K562 (cell line): ENCODE measurements around the gene BCL2L15. TPM values are rescaled to one million over a fixed set of nuclear protein-coding genes. Genes with fewer than 3 reads are reported as not detected.
A peak's percentile ranks its signal among the peaks of the same experiment; 100 is the strongest.

Source experiments
- BRD4 ChIP-seq: fragments of 200-600 bp; sonication (generic); IDR thresholded peaks from 2 replicates; pipeline ENCODE4 v1.6.1; 2017; ENCODE audit warnings: inconsistent platforms
- CC2D1A ChIP-seq: fragments of 450-650 bp; IDR thresholded peaks from 2 replicates; pipeline ENCODE4 v1.6.1; 2017; ENCODE audit warnings: mild to moderate bottlenecking
- ELF4 ChIP-seq: fragments of 450-650 bp; formaldehyde crosslinking; IDR thresholded peaks from 2 replicates; pipeline ENCODE4 v1.4.0; 2022; ENCODE audit warnings: missing genetic modification characterization
- EP400 ChIP-seq: fragments of 450-650 bp; IDR thresholded peaks from 2 replicates; pipeline ENCODE4 v1.6.1; 2017; ENCODE audit warnings: antibody characterized with exemption, mild to moderate bottlenecking, moderate library complexity
- ETS1 ChIP-seq: conservative IDR thresholded peaks from 2 replicates; pipeline ENCODE4 v1.6.1; 2011; ENCODE audit warnings: low read depth, mild to moderate bottlenecking, low read length; ENCODE audit not compliant: control insufficient read depth
- EZH2 ChIP-seq: IDR thresholded peaks from 2 replicates; pipeline ENCODE4 v1.6.1; 2012; ENCODE audit warnings: low read depth, mild to moderate bottlenecking, inconsistent platforms, low read length, borderline replicate concordance
- FOSL1 ChIP-seq: fragments of 200-800 bp; sonication (Bioruptor generic); conservative IDR thresholded peaks from 2 replicates; pipeline ENCODE4 v1.6.1; 2016; ENCODE audit warnings: missing genetic modification characterization, missing compliant biosample characterization
- FUS ChIP-seq: fragments of 200-400 bp; formaldehyde crosslinking; optimal IDR thresholded peaks from 2 replicates; pipeline ENCODE3; 2017; ENCODE audit warnings: low read depth, low read length
- ILK ChIP-seq: fragments of 450-650 bp; IDR thresholded peaks from 2 replicates; pipeline ENCODE4 v1.6.1; 2016; ENCODE audit warnings: missing genetic modification characterization, low read depth, mild to moderate bottlenecking, missing compliant biosample characterization, moderate library complexity, borderline replicate concordance
- JUNB ChIP-seq: fragments of 450-650 bp; formaldehyde crosslinking; conservative IDR thresholded peaks from 2 replicates; pipeline ENCODE4 v1.4.0; 2020; ENCODE audit warnings: mild to moderate bottlenecking
- NFATC3 ChIP-seq: fragments of 450-650 bp; IDR thresholded peaks from 2 replicates; pipeline ENCODE4 v1.6.1; 2017; ENCODE audit warnings: mild to moderate bottlenecking
- NR2C2 ChIP-seq, 2 experiments: fragments of 200-800 bp in 1 of 2; sonication (Bioruptor generic) in 1 of 2; sonication (generic) in 1 of 2; formaldehyde crosslinking in 1 of 2; IDR thresholded peaks; 2 replicates each; pipeline versions ENCODE4 v1.6.1 to v1.8.0; 2016 to 2022; ENCODE audit warnings: mild to moderate bottlenecking in 1 of 2, missing compliant biosample characterization in 1 of 2, missing genetic modification characterization in 1 of 2, missing genetic modification reagents in 1 of 2
- NRF1 ChIP-seq, 2 experiments: fragments of 450-650 bp; IDR thresholded peaks in 1 of 2; conservative IDR thresholded peaks in 1 of 2; 2 replicates each; pipeline ENCODE4 v1.6.1; 2014; ENCODE audit warnings: mild to moderate bottlenecking in 2 of 2
- PATZ1 ChIP-seq: fragments of 250-450 bp; sonication (Bioruptor Pico); IDR thresholded peaks from 2 replicates; pipeline ENCODE4 v1.5.0; 2020; ENCODE audit warnings: mild to moderate bottlenecking, borderline replicate concordance
- SOX6 ChIP-seq: fragments of 450-650 bp; IDR thresholded peaks from 2 replicates; pipeline ENCODE4 v1.6.1; 2014; ENCODE audit warnings: mild to moderate bottlenecking
- SP1 ChIP-seq: sonication (generic); formaldehyde crosslinking; IDR thresholded peaks from 2 replicates; pipeline ENCODE4 v1.8.1; 2022; ENCODE audit warnings: mild to moderate bottlenecking, missing genetic modification reagents
- ZKSCAN1 ChIP-seq: fragments of 150-350 bp; IDR thresholded peaks from 2 replicates; pipeline ENCODE4 v1.6.1; 2016; ENCODE audit warnings: low read depth, low read length
- ZNF124 ChIP-seq: sonication (generic); formaldehyde crosslinking; IDR thresholded peaks from 2 replicates; pipeline ENCODE4 v1.8.1; 2022; ENCODE audit warnings: missing genetic modification reagents
- ZNF274 ChIP-seq: IDR thresholded peaks from 2 replicates; pipeline ENCODE4 v1.6.1; 2011; ENCODE audit warnings: low read depth, mild to moderate bottlenecking, low read length, moderate library complexity, borderline replicate concordance
- ZNF609 ChIP-seq: sonication (generic); formaldehyde crosslinking; IDR thresholded peaks from 2 replicates; pipeline ENCODE4 v1.8.1; 2023; ENCODE audit warnings: missing genetic modification reagents, mild to moderate bottlenecking, borderline replicate concordance
- ZNF77 ChIP-seq: fragments of 250-450 bp; sonication (Bioruptor Pico); IDR thresholded peaks from 2 replicates; pipeline ENCODE4 v1.5.0; 2020
- polyA plus RNA-seq, 8 experiments: library from polyadenylated mRNA; depleted of rRNA in 4 of 8; stranded (reverse) in 5 of 8; unstranded in 3 of 8; fragments of >200 nt; fragmentation: Nextera tagmentation in 2 of 8; fragmentation: Illumina TruSeq in 1 of 8; extraction: Ambion mirVana in 2 of 8; extraction: Trizol in 1 of 8; gene quantifications; 2 replicates each; pipeline versions ENCODE4 v1.2.1 to v1.2.3, GENCODE V29; 2011 to 2014; ENCODE audit warnings: inconsistent platforms in 1 of 8, missing spikeins in 1 of 8
- total RNA-seq, 7 experiments: library from RNA; depleted of rRNA in 6 of 7; stranded (reverse); fragments of >200 nt in 6 of 7; fragmentation: Illumina TruSeq in 2 of 7; extraction: Trizol in 2 of 7; gene quantifications; 2 replicates each; pipeline versions ENCODE4 v1.2.1 to v1.2.3, GENCODE V29; 2011 to 2021; ENCODE audit warnings: low replicate concordance in 1 of 7

The BCL2L15 gene
- total and polyA plus RNA-seq, 9 of the 15 experiments (the other 6 are each of a cell fraction or from before 2014, with no cell fraction given) = 0.06 to 0.42 (median 0.28) TPM; not detected in 1

- TF ChIP-seq ELF4 (CRISPR knock-in tag) = 0 out of 2 replicates have a peak, but pooled peaks have one; percentile 33
- no peak for TF ChIP-seq ILK (tag)
- TF ChIP-seq EP400 = no peak
- TF ChIP-seq FOSL1 (tag) = peak; percentile 67
- TF ChIP-seq ZNF274 = no peak
- TF ChIP-seq BRD4 = 0 out of 2 replicates have a peak, but pooled peaks have one; percentile 17
- no peak for TF ChIP-seq ZNF77 (CRISPR knock-in tag)
- no peak for TF ChIP-seq JUNB (CRISPR knock-in tag)
- TF ChIP-seq FUS = no peak
- 0 out of 2 replicates have a peak, but pooled peaks have one; percentile 46 for TF ChIP-seq SP1 (CRISPR knock-in tag)
- TF ChIP-seq NRF1 (conservative IDR thresholded peaks at IDR 0.05 in 1 of 2, IDR thresholded peaks at IDR 0.05 in 1 of 2) = 0 out of 4 replicates have a peak, but pooled peaks of 1 of the 2 experiments have one; percentile 38
- no peak for TF ChIP-seq ETS1
- no peak for TF ChIP-seq ZNF124 (CRISPR knock-in tag)
- TF ChIP-seq EZH2 = no peak
- 0 out of 2 replicates have a peak, but pooled peaks have one; percentile 35 for TF ChIP-seq PATZ1
- TF ChIP-seq ZNF609 (CRISPR knock-in tag) = 0 out of 2 replicates have a peak, but pooled peaks have one; percentile 53
- no peak for TF ChIP-seq SOX6
- no peak for TF ChIP-seq NR2C2 (CRISPR knock-in tag; IDR thresholded peaks at IDR 0.05)
- peak; percentile 63; the same call in 1 of the 2 replicates for TF ChIP-seq NR2C2 (tag; IDR thresholded peaks at IDR 0.05)
- peak; percentile 47; the same call in 1 of the 2 replicates for TF ChIP-seq CC2D1A
- no peak for TF ChIP-seq ZKSCAN1
- TF ChIP-seq NFATC3 = no peak
These were observed 15.7 kb downstream of the BCL2L15 start, which contains the start of gene PTPN22 (continued) for GRCh38 chr1:113871597-113872113.
